ENCODE results near the gene MGAT5.
"Not testable (repeated sequence)": the region's sequence is repeated elsewhere in the genome, so short reads cannot be mapped to it uniquely, and the experiment has no call there.

MGAT5 gene

GRCh38 chr2:134455426-134455825 lies 201.6 kb downstream of the MGAT5 start:
- DNase-seq = no peak

DNA sequence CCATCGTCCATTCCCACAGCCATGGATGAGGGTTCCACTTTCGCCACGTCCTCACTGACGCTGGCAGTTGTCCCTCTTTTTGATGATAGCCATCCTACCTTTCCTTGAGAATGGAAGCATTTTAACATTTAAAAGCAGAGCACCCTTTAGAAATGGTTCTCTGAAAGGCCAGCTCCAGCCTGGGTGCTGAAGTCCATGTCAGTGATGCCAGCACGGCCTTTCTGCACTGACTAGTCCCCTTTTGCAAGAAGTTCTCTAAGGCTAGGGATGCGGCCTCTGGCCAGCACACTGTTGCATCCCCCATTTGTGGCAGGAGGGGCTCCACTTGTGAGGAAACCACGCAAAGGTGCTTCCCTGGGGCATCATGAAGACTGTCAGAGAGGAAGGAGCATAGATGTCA lies 203.5 kb downstream of the MGAT5 start:
- DNase-seq = no peak

GRCh38 chr2:134457765-134458472 lies 204.0 kb downstream of the MGAT5 start:
- DNase-seq = no peak

DNA sequence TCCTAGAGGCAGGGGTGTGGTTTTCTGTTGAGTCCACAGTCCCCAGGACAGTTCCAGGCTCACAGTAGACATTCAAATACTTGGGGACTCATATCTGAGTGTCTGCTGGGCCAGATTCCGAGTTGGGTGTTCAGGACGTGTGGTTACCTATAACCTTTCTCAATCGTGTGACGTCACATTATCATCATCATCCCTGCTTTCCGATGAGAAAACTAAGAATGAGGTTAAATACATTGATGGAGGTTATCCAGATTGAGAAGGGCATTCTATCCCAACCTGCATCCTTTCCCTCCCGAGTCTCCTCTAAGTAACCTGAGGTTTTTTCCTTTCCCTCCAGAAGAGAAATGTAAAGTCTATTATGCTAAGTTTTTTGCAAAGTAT lies 204.6 kb downstream of the MGAT5 start:
- no peak for DNase-seq

- no peak for DNase-seq
These were observed 205.1 kb downstream of the MGAT5 start for GRCh38 chr2:134458950-134459349.

DNA sequence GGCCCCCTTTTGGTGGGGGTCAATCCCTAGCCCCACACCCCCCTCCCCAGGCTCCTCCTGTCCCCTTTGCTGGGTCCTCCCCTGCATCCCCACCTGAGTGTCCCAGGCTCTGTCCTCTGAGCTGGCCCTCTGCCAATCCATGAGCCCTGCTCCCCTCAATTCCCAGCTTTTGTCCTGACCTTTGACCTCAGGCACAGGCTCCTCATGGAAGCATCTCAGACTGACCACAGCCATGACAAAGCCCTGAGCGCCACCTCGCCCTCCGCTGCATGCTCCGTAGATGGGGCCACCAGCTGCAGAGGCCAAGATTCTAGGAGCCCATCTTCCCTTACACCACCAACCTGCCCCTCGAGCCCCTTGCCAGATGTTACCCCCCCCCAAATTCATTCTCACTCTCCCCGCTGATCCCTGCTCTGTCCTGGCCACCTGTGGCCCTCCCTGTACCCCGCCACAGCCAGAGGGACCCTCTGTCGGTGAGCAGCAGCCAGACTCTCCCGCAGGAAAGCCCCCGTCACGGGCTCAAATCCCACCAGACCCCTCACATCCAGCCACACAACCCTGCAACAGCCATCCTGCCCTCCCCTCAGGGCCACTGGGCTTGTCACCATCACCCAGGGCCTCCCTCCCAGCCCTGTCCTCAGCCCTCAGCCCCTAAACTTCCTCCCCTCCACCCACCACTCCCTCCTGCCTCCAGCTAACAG lies 206.0 kb downstream of the MGAT5 start:
- DNase-seq = no peak

DNA sequence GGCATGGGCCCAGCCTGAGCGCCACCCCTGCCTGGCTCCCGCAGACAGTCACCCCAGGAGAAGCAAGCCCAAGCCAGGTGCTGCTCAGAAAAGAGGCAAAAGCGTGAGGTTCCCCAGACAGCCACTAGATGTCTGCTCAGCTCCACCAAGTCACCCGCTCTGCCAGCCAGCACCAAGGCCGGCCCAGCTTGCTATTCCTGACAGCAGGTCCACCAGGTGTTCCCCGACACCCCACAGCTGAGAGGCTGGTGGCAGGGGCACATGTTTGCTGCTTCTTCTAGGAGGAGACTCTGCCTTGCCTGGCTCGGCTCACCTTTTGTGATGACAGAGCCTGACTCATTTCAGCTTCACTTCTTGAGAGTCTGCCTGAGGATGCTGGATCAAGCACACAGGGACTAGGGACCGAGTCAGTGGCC lies 206.7 kb downstream of the MGAT5 start:
- DNase-seq = peak; percentile 34 to 49

- DNase-seq = no peak
These were observed 207.6 kb downstream of the MGAT5 start for GRCh38 chr2:134461511-134461910.

GRCh38 chr2:134462275-134462674 lies 208.4 kb downstream of the MGAT5 start:
- DNase-seq = no peak

DNA sequence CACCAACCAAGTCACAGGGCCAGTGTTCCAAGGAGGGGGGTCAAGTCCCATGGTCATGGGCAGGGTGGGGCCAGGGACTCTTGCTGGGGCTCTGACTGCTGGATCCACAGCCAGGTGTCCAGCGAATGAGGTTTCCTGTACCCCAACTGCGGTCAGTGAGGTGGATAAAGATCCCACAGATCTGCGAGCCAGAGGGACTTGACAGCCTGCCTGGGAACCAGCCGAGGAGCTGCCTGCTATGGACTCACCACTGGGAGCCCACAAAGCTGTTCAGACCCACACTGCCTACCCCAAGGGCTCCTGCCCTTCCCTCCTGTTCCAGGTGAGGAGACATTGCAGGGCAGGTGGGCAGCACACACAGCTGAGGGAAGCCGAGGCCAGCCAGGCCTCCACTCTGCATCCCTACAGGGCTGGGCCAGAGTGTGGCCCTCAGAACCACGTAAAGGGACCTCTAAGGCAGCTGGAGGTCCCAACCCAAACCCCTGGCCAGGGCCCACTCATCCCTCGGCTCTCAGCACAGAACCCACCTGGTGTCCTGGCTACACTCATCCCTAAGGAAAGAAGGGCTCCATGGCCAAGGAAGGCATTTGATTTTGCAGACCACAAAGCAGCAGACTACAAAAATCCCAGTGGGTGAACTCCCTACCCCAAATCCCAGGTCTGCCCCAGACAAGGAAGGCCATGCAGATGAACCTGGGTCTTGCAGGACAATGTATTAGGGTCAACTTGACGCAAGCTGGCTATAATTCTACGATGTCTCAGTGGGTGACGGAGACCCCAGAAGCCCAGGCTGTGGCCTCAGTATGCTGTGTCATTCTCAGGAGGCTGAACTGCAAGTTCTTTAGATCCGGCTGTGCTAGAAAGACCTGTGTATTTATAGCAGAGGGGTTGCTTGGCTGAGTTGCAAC lies 209.2 kb downstream of the MGAT5 start:
- DNase-seq = no peak

DNA sequence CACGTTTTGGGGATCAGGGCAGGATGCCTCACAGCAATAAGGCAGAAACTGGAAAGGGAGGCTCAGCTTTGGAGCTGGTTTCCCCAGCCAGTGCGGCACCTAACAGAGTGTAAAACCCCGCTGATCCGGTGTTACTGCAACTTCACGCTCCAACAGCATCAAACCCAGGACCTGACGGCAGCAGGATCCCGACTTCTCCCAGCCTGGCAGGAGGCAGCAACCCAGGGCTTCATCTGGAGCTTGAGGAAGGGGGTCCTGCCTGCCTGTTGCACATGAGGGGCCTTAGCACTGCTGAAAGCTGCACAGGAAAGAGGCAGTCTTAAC lies 209.8 kb downstream of the MGAT5 start:
- DNase-seq = no peak

GRCh38 chr2:134465228-134466105 lies 211.6 kb downstream of the MGAT5 start:
- DNase-seq = no peak

GRCh38 chr2:134466141-134466540 lies 212.3 kb downstream of the MGAT5 start:
- DNase-seq = peak; percentile 28 to 35

DNA sequence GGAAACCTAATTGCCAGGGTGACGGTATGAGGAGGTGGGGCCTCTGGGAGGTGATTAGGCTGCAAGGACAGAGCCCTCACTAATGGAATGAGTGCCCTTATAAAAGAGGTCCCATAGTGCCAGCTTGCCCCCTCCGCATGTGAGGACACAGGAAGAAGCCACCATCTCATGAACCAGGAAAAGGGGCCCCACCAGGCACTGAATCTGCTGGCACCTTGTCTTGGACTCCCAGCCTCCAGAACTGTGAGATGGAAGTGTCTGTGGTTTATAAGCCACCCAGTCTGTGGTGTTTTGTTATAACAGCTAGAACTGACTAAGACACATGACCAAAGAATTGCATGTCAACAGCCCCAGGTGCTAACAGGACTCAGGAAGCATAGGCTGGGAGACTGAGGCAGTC lies 214.3 kb downstream of the MGAT5 start:
- no peak for DNase-seq

GRCh38 chr2:134468776-134469175 lies 214.9 kb downstream of the MGAT5 start:
- DNase-seq = no peak

DNA sequence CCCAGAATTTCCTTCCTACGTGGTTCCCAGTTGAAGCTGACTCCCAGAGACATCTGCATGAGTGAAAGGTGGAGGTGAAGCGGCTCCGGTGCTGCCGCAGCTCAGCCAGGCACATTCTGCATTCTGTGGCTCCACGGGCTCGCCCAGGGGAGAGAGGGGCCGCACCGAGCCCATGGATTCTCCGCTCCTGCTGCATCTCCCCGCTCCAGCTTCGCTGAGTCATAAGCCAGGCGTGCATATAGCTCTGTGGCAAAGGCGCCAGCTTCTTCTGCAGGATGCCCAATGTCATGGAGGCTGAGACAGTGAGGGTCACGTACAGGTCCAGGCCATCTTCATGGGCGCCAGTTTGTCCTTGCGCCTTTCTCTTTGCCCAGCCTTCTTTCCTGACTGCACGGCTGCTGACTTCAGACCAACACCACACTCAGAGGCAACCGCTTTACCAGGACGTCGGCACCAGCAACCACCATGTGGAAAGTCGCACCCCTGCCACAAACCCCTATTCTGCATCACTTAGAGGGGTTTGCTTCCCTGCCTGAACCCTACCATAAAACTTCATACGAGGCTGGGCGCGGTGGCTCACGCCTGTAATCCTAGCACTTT lies 215.7 kb downstream of the MGAT5 start:
- DNase-seq = no peak

DNA sequence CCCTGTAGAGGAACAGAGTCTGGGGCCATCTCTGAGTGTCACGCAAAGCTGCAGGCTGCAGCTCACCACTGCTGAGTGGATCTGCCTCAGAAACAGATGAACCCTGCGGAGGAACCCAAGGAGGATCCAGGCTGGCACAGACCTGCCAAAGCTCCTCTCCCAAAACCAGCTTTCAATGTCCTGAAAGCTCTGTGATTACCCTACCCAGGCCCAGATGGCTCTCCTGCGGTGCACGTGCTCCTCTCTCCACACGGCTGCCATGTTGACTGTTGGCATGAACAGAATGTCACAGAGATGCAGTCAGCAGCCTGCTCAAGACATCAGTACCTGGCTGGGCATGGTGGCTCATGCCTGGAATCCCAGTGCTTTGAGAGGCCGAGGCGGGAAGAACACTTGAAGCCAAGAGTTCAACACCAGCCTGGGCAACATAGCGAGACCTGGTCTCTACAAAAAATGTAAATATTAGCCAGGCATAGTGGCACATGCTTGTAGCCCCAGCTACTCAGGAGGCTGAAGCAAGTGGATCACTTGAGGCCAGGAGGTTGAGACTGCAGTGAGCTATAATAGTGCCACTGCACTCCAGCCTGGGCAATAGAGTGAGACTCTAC lies 216.8 kb downstream of the MGAT5 start:
- no peak for DNase-seq

DNA sequence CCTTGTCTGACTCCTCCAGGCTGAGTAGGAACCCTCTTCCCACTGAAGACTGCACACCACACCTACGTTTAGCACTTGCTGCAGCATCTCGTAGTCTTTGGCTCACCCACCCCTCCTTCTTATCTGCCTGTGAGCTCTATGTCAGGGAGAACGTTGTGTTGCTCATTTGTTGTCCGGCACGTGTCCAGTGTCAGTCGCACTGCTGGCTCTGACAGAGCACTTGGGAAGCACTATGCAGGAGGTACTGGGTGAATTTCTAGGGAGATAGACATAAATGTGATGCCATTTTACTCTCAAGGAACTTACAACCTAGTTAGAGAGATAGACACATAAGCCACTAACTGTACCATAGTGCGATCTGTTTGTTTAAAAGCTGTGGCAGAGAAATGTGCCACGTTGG lies 223.1 kb downstream of the MGAT5 start:
- DNase-seq = not testable (repeated sequence)

- DNase-seq = no peak
These were observed 225.9 kb downstream of the MGAT5 start for GRCh38 chr2:134479696-134480330.

GRCh38 chr2:134482131-134482723 lies 228.4 kb downstream of the MGAT5 start:
- no peak for DNase-seq

- DNase-seq = no peak
These were observed 229.0 kb downstream of the MGAT5 start for GRCh38 chr2:134482766-134483340.
